Stimulated activated CD4-positive, alpha-beta T cell treated with anti-CD3 and anti-CD28 coated beads, TNF-alpha, amount 100 ng/mL, for 48 hours (primary cell): ENCODE measurements around the gene MT1A.

ENCODE experiments used
- DNase-seq, 3 donors: peaks; one replicate each; pipeline ENCODE4 v3.0.0-alpha.2; 2020; ENCODE audit warnings: low read depth in 3 of 3

MT1A gene

GRCh38 chr16:56637814-56638750, at the start of gene MT1A:
Gene MT1A (plus strand): TSS chr16:56638666. CDS start chr16:56638739, 73 bp downstream.
- DNase-seq: no peak

GRCh38 chr16:56588781-56589140, 49.7 kb upstream of the MT1A start:
- no peak for DNase-seq

GRCh38 chr16:56589141-56590039, 49.1 kb upstream of the MT1A start, which contains the start of gene MT3:
Gene MT3 (plus strand): TSS chr16:56589528. CDS start chr16:56589591, 63 bp downstream.
- no peak for DNase-seq

- DNase-seq: no peak
Observed at GRCh38 chr16:56591377-56592060, 46.9 kb upstream of the MT1A start.

GRCh38 chr16:56593573-56594291, 44.7 kb upstream of the MT1A start:
- no peak for DNase-seq

GRCh38 chr16:56594292-56594619, 44.2 kb upstream of the MT1A start:
- no peak for DNase-seq

- DNase-seq: no peak
Observed at GRCh38 chr16:56600398-56600999, 38.0 kb upstream of the MT1A start.

GRCh38 chr16:56601325-56601724, 37.1 kb upstream of the MT1A start:
- DNase-seq: no peak

GRCh38 chr16:56603589-56603988, 34.9 kb upstream of the MT1A start:
- no peak for DNase-seq

- DNase-seq: no peak
Observed at GRCh38 chr16:56604966-56605365, 33.5 kb upstream of the MT1A start.

- no peak for DNase-seq
Observed at GRCh38 chr16:56605475-56605874, 33.0 kb upstream of the MT1A start.

- no peak for DNase-seq
Observed at GRCh38 chr16:56606071-56606475, 32.4 kb upstream of the MT1A start.

GRCh38 chr16:56606476-56607108, 31.9 kb upstream of the MT1A start:
- no peak for DNase-seq

- DNase-seq: no peak
Observed at GRCh38 chr16:56607109-56607618, 31.3 kb upstream of the MT1A start.

- DNase-seq: no peak
Observed at GRCh38 chr16:56607675-56608042, 30.8 kb upstream of the MT1A start.

- DNase-seq: peak; percentile 77 to 88 (median 86)
Observed at GRCh38 chr16:56608043-56608875, 30.2 kb upstream of the MT1A start, which contains the start of gene MT2A. Gene MT2A (plus strand): TSS chr16:56608584. CDS start chr16:56608656, 72 bp downstream.

- no peak for DNase-seq
Observed at GRCh38 chr16:56608876-56609462, 29.5 kb upstream of the MT1A start.

GRCh38 chr16:56609463-56609921, 29.0 kb upstream of the MT1A start:
- DNase-seq: peak; percentile 64 to 75 (median 66)
